ENCODE results near the gene LAMTOR1.

The LAMTOR1 gene

GRCh38 chr11:72070491-72070890 is 32.6 kb downstream of the LAMTOR1 start:
- Histone ChIP-seq H3K27ac (ENCODE audit: low read depth, low read length) (no peak overlapping the region), H3K36me3 (ENCODE audit: low read length) (peaks cover 7% of the 10 kb centered on the region; the same call in 1 of the 2 replicates), H3K9ac (ENCODE audit: low read length) (no peak overlapping the region)

GRCh38 chr11:72069787-72070251 is 33.3 kb downstream of the LAMTOR1 start:
- Histone ChIP-seq H3K9ac (ENCODE audit: low read length) (no peak overlapping the region), H3K36me3 (ENCODE audit: low read length) (peaks cover 11% of the 10 kb centered on the region; the same call in 1 of the 2 replicates), H3K27me3 (ENCODE audit: low read length) (no peaks in the 10 kb centered on the region), H3K9me2 (replicated peaks; ENCODE audit: insufficient read depth, low read length) (no peaks in the 10 kb centered on the region), H3F3A (ENCODE audit: insufficient read depth) (peaks cover 3% of the 10 kb centered on the region; the same call in 1 of the 2 replicates), H2AFZ (ENCODE audit: low read depth, low read length, severe bottlenecking) (no peak overlapping the region), H3K4me2 (ENCODE audit: low read depth, low read length, poor library complexity, severe bottlenecking) (no peak overlapping the region), H3K79me2 (ENCODE audit: insufficient read depth, low read length) (peaks cover 95% of the 10 kb centered on the region), H3K27ac (ENCODE audit: low read depth, low read length) (no peak overlapping the region), H4K20me1 (ENCODE audit: low read depth, low read length) (peaks cover 3% of the 10 kb centered on the region; the same call in 1 of the 2 replicates), H3K4me3 (ENCODE audit: insufficient read depth, low read length, poor library complexity, severe bottlenecking) (no peak overlapping the region), H3K9me3 (ENCODE audit: insufficient read depth, low read length) (no peaks in the 10 kb centered on the region)
- TF ChIP-seq EZH2phosphoT487 (conservative IDR thresholded peaks at IDR 0.05; ENCODE audit: low read length) = no peak
- TF ChIP-seq CTCF (IDR thresholded peaks at IDR 0.05; ENCODE audit: insufficient read depth, low read length, poor library complexity, severe bottlenecking) = no peak

More at GRCh38 chr11:72070491-72070890, 32.6 kb downstream of the LAMTOR1 start:
- no peaks in the 10 kb centered on the region for H3K9me2 ChIP-seq (replicated peaks; ENCODE audit: insufficient read depth, low read length)
- no peaks in the 10 kb centered on the region; the same call in 1 of the 2 replicates for H3F3A ChIP-seq (ENCODE audit: insufficient read depth)
- peaks cover 3% of the 10 kb centered on the region; the same call in 1 of the 2 replicates for H4K20me1 ChIP-seq (ENCODE audit: low read depth, low read length)
- no peak overlapping the region for H3K4me2 ChIP-seq (ENCODE audit: low read depth, low read length, poor library complexity, severe bottlenecking)
- H3K4me3 ChIP-seq (ENCODE audit: insufficient read depth, low read length, poor library complexity, severe bottlenecking) = no peak overlapping the region
- H3K9me3 ChIP-seq (ENCODE audit: insufficient read depth, low read length) = no peaks in the 10 kb centered on the region
- H2AFZ ChIP-seq (ENCODE audit: low read depth, low read length, severe bottlenecking) = no peak overlapping the region
- TF ChIP-seq EZH2phosphoT487 (conservative IDR thresholded peaks at IDR 0.05; ENCODE audit: low read length) (no peak), CTCF (IDR thresholded peaks at IDR 0.05; ENCODE audit: insufficient read depth, low read length, poor library complexity, severe bottlenecking) (no peak)
- H3K79me2 ChIP-seq (ENCODE audit: insufficient read depth, low read length) = peaks cover 96% of the 10 kb centered on the region
- H3K27me3 ChIP-seq (ENCODE audit: low read length) = no peaks in the 10 kb centered on the region

GRCh38 chr11:72069200-72069599 is 33.9 kb downstream of the LAMTOR1 start:
- H3K27me3 ChIP-seq (ENCODE audit: low read length) = no peaks in the 10 kb centered on the region
- no peak overlapping the region for H3K9ac ChIP-seq (ENCODE audit: low read length)
- no peak overlapping the region for H3K4me3 ChIP-seq (ENCODE audit: insufficient read depth, low read length, poor library complexity, severe bottlenecking)
- H3K79me2 ChIP-seq (ENCODE audit: insufficient read depth, low read length) = peaks cover 94% of the 10 kb centered on the region
- H3K9me3 ChIP-seq (ENCODE audit: insufficient read depth, low read length) = no peaks in the 10 kb centered on the region
- peaks cover 3% of the 10 kb centered on the region; the same call in 1 of the 2 replicates for H4K20me1 ChIP-seq (ENCODE audit: low read depth, low read length)
- H3K4me2 ChIP-seq (ENCODE audit: low read depth, low read length, poor library complexity, severe bottlenecking) = no peak overlapping the region
- H3F3A ChIP-seq (ENCODE audit: insufficient read depth) = peaks cover 3% of the 10 kb centered on the region; the same call in 1 of the 2 replicates
- peaks cover 11% of the 10 kb centered on the region; the same call in 1 of the 2 replicates for H3K36me3 ChIP-seq (ENCODE audit: low read length)
- H3K27ac ChIP-seq (ENCODE audit: low read depth, low read length) = no peak overlapping the region
- no peak overlapping the region for H2AFZ ChIP-seq (ENCODE audit: low read depth, low read length, severe bottlenecking)
- H3K9me2 ChIP-seq (replicated peaks; ENCODE audit: insufficient read depth, low read length) = no peaks in the 10 kb centered on the region
- TF ChIP-seq EZH2phosphoT487 (conservative IDR thresholded peaks at IDR 0.05; ENCODE audit: low read length) = no peak
- no peak for TF ChIP-seq CTCF (IDR thresholded peaks at IDR 0.05; ENCODE audit: insufficient read depth, low read length, poor library complexity, severe bottlenecking)

Data from SU-DHL-6 (cell line).